Activated CD8-positive, alpha-beta memory T cell treated with anti-CD3 and anti-CD28 coated beads, Interleukin-2, amount 10 ng/mL, durations not matched to agents 7 days and 5 days (primary cell): ENCODE data around the gene RCN1. TPM values are rescaled to one million over a fixed set of nuclear protein-coding genes. Genes with fewer than 3 reads are reported as not detected.

Experiments used
- ATAC-seq: fragments of 150-1000 bp; cut with Tn5 transposase; one replicate; pipeline ENCODE4 v1.10.0; 2021; ENCODE audit warnings: moderate library complexity
- CTCF ChIA-PET: fragments of 350-600 bp; sonication (Branson Sonifier 250); formaldehyde crosslinking; loops from one replicate; lab custom pipeline; 2021; ENCODE audit warnings: antibody characterized with exemption; lab: Charles Lee
- DNase-seq: peaks from one replicate; pipeline ENCODE4 v3.0.0-alpha.2; 2020
- H3K27ac Mint-ChIP-seq: one replicate; pipeline ENCODE4 v1.8.0; 2021; ENCODE audit warnings: mild to moderate bottlenecking, mixed read lengths
- H3K27me3 Mint-ChIP-seq: one replicate; pipeline ENCODE4 v1.8.0; 2021; ENCODE audit warnings: mixed read lengths
- H3K36me3 Mint-ChIP-seq: one replicate; pipeline ENCODE4 v1.8.0; 2021; ENCODE audit warnings: mild to moderate bottlenecking, mixed read lengths
- H3K4me1 Mint-ChIP-seq: one replicate; pipeline ENCODE4 v1.8.0; 2021; ENCODE audit warnings: mixed read lengths
- H3K4me3 Mint-ChIP-seq: one replicate; pipeline ENCODE4 v1.8.0; 2021; ENCODE audit warnings: mild to moderate bottlenecking, moderate library complexity, mixed read lengths
- H3K9me3 Mint-ChIP-seq: one replicate; pipeline ENCODE4 v1.8.0; 2022; ENCODE audit warnings: low read depth, mixed read lengths
- total RNA-seq, 2 experiments: library from RNA; stranded (reverse); gene quantifications; one replicate each; pipeline ENCODE4 v1.2.3, GENCODE V29; 2021

Gene RCN1
- total RNA-seq, 2 experiments from 2014 or later = 21.1 to 24.5 TPM

GRCh38 chr11:32137263-32137662 lies 46.4 kb downstream of the RCN1 start:
- Mint-ChIP-seq H3K27me3 (peaks cover 16% of the 10 kb centered on the region), H3K4me1 (no peaks in the 10 kb centered on the region), H3K36me3 (no peaks in the 10 kb centered on the region), H3K27ac (no peak overlapping the region), H3K9me3 (no peaks in the 10 kb centered on the region), H3K4me3 (no peak overlapping the region)
- CTCF ChIA-PET = interaction anchor here (1.2 kb wide), 1 partner anchor 39 kb away, joined by 3 read pairs; no protein-coding TSS in a partner anchor
- no peak for DNase-seq
- no peak for ATAC-seq

GRCh38 chr11:32137869-32138268 lies 47.0 kb downstream of the RCN1 start:
- ATAC-seq = no peak
- Mint-ChIP-seq H3K27me3 (peaks cover 12% of the 10 kb centered on the region), H3K9me3 (no peaks in the 10 kb centered on the region)

GRCh38 chr11:32138902-32139301 lies 48.0 kb downstream of the RCN1 start:
- H3K4me1 Mint-ChIP-seq = no peaks in the 10 kb centered on the region
- no peaks in the 10 kb centered on the region for H3K9me3 Mint-ChIP-seq
- CTCF ChIA-PET = no interaction called here
- no peak for DNase-seq
- H3K27me3 Mint-ChIP-seq = peaks cover 11% of the 10 kb centered on the region
- no peak overlapping the region for H3K4me3 Mint-ChIP-seq
- no peak overlapping the region for H3K27ac Mint-ChIP-seq
- no peak for ATAC-seq
- H3K36me3 Mint-ChIP-seq = no peaks in the 10 kb centered on the region

More at GRCh38 chr11:32137869-32138268, 47.0 kb downstream of the RCN1 start:
- Mint-ChIP-seq H3K4me3 (no peak overlapping the region), H3K4me1 (no peaks in the 10 kb centered on the region), H3K36me3 (no peaks in the 10 kb centered on the region), H3K27ac (no peak overlapping the region)
- CTCF ChIA-PET = no interaction called here
- no peak for DNase-seq

- H3K27ac Mint-ChIP-seq = no peak overlapping the region
- no peak for DNase-seq
- ATAC-seq = no peak
- CTCF ChIA-PET = interaction anchor here (1.0 kb wide), 1 partner anchor 35 kb away, joined by 4 read pairs; no protein-coding TSS in a partner anchor
- H3K9me3 Mint-ChIP-seq = no peaks in the 10 kb centered on the region
- H3K4me1 Mint-ChIP-seq = no peaks in the 10 kb centered on the region
- no peaks in the 10 kb centered on the region for H3K36me3 Mint-ChIP-seq
- peaks cover 4% of the 10 kb centered on the region for H3K27me3 Mint-ChIP-seq
- no peak overlapping the region for H3K4me3 Mint-ChIP-seq
Measured at GRCh38 chr11:32139896-32140520, 49.1 kb downstream of the RCN1 start.

- H3K4me3 Mint-ChIP-seq = no peak overlapping the region
- CTCF ChIA-PET = interaction anchor here (1.3 kb wide), 1 partner anchor 91 kb away, joined by 4 read pairs; no protein-coding TSS in a partner anchor
- no peaks in the 10 kb centered on the region for H3K27me3 Mint-ChIP-seq
- no peak for DNase-seq
- H3K36me3 Mint-ChIP-seq = no peaks in the 10 kb centered on the region
- H3K27ac Mint-ChIP-seq = no peak overlapping the region
- H3K9me3 Mint-ChIP-seq = no peaks in the 10 kb centered on the region
- no peak for ATAC-seq
- no peaks in the 10 kb centered on the region for H3K4me1 Mint-ChIP-seq
Measured at GRCh38 chr11:32141745-32142546, 51.1 kb downstream of the RCN1 start.

GRCh38 chr11:32143378-32143777 lies 52.5 kb downstream of the RCN1 start:
- H3K27ac Mint-ChIP-seq = no peak overlapping the region
- peaks cover 2% of the 10 kb centered on the region for H3K27me3 Mint-ChIP-seq
- H3K9me3 Mint-ChIP-seq = no peaks in the 10 kb centered on the region
- CTCF ChIA-PET = interaction anchor here (1.4 kb wide), 1 partner anchor 33 kb away, joined by 4 read pairs; no protein-coding TSS in a partner anchor
- no peak for DNase-seq
- H3K4me1 Mint-ChIP-seq = no peaks in the 10 kb centered on the region
- no peak for ATAC-seq
- no peak overlapping the region for H3K4me3 Mint-ChIP-seq
- no peaks in the 10 kb centered on the region for H3K36me3 Mint-ChIP-seq

GRCh38 chr11:32145282-32145681 lies 54.4 kb downstream of the RCN1 start:
- H3K4me1 Mint-ChIP-seq = no peaks in the 10 kb centered on the region
- H3K9me3 Mint-ChIP-seq = no peaks in the 10 kb centered on the region
- H3K27ac Mint-ChIP-seq = no peak overlapping the region
- H3K4me3 Mint-ChIP-seq = no peak overlapping the region
- H3K27me3 Mint-ChIP-seq = peaks cover 13% of the 10 kb centered on the region
- DNase-seq (no peak), ATAC-seq (no peak)
- CTCF ChIA-PET = no interaction called here
- no peaks in the 10 kb centered on the region for H3K36me3 Mint-ChIP-seq

GRCh38 chr11:32148895-32149294 lies 58.0 kb downstream of the RCN1 start:
- Mint-ChIP-seq H3K9me3 (no peaks in the 10 kb centered on the region), H3K27me3 (peaks cover 36% of the 10 kb centered on the region), H3K4me3 (no peak overlapping the region), H3K36me3 (no peaks in the 10 kb centered on the region), H3K4me1 (no peaks in the 10 kb centered on the region), H3K27ac (no peak overlapping the region)
- CTCF ChIA-PET = no interaction called here
- ATAC-seq = no peak
- no peak for DNase-seq

- no peak for DNase-seq
- CTCF ChIA-PET = no interaction called here
- H3K9me3 Mint-ChIP-seq = no peaks in the 10 kb centered on the region
- H3K36me3 Mint-ChIP-seq = no peaks in the 10 kb centered on the region
- peaks cover 40% of the 10 kb centered on the region for H3K27me3 Mint-ChIP-seq
- no peak overlapping the region for H3K27ac Mint-ChIP-seq
- ATAC-seq = no peak
- no peak overlapping the region for H3K4me3 Mint-ChIP-seq
- H3K4me1 Mint-ChIP-seq = no peaks in the 10 kb centered on the region
Measured at GRCh38 chr11:32149748-32150147, 58.9 kb downstream of the RCN1 start.

GRCh38 chr11:32151027-32151426 lies 60.2 kb downstream of the RCN1 start:
- Mint-ChIP-seq H3K4me3 (no peak overlapping the region), H3K36me3 (no peaks in the 10 kb centered on the region), H3K27me3 (peaks cover 40% of the 10 kb centered on the region), H3K9me3 (no peaks in the 10 kb centered on the region), H3K4me1 (no peaks in the 10 kb centered on the region), H3K27ac (no peak overlapping the region)
- ATAC-seq = no peak
- CTCF ChIA-PET = no interaction called here
- DNase-seq = no peak

- Mint-ChIP-seq H3K27me3 (peaks cover 42% of the 10 kb centered on the region), H3K27ac (no peak overlapping the region), H3K36me3 (peaks cover 2% of the 10 kb centered on the region), H3K4me3 (no peak overlapping the region), H3K9me3 (no peaks in the 10 kb centered on the region), H3K4me1 (no peaks in the 10 kb centered on the region)
- CTCF ChIA-PET = no interaction called here
- DNase-seq = no peak
- ATAC-seq = no peak
Measured at GRCh38 chr11:32152216-32152615, 61.3 kb downstream of the RCN1 start.

- H3K9me3 Mint-ChIP-seq = no peaks in the 10 kb centered on the region
- H3K4me1 Mint-ChIP-seq = no peaks in the 10 kb centered on the region
- peaks cover 42% of the 10 kb centered on the region for H3K27me3 Mint-ChIP-seq
- CTCF ChIA-PET = no interaction called here
- no peak overlapping the region for H3K4me3 Mint-ChIP-seq
- peaks cover 2% of the 10 kb centered on the region for H3K36me3 Mint-ChIP-seq
- no peak overlapping the region for H3K27ac Mint-ChIP-seq
- DNase-seq (no peak), ATAC-seq (no peak)
Measured at GRCh38 chr11:32152821-32153220, 61.9 kb downstream of the RCN1 start.

GRCh38 chr11:32153747-32154146 lies 62.9 kb downstream of the RCN1 start:
- peaks cover 38% of the 10 kb centered on the region for H3K27me3 Mint-ChIP-seq
- H3K36me3 Mint-ChIP-seq = peaks cover 2% of the 10 kb centered on the region
- H3K4me3 Mint-ChIP-seq = no peak overlapping the region
- DNase-seq = no peak
- H3K4me1 Mint-ChIP-seq = no peaks in the 10 kb centered on the region
- no peaks in the 10 kb centered on the region for H3K9me3 Mint-ChIP-seq
- H3K27ac Mint-ChIP-seq = no peak overlapping the region
- CTCF ChIA-PET = no interaction called here
- no peak for ATAC-seq

GRCh38 chr11:32154275-32154674 lies 63.4 kb downstream of the RCN1 start:
- Mint-ChIP-seq H3K27ac (no peak overlapping the region), H3K4me3 (no peak overlapping the region), H3K27me3 (peaks cover 34% of the 10 kb centered on the region), H3K36me3 (peaks cover 2% of the 10 kb centered on the region), H3K4me1 (no peaks in the 10 kb centered on the region), H3K9me3 (no peaks in the 10 kb centered on the region)
- CTCF ChIA-PET = no interaction called here
- DNase-seq (no peak), ATAC-seq (no peak)
